ENCODE data around the gene NRIP1. TPM values are rescaled to one million over a fixed set of nuclear protein-coding genes. Genes with fewer than 3 reads are reported as not detected.

NRIP1 gene
- total and polyA plus RNA-seq, 2 of the 8 experiments (the other 6 are each of a cell fraction or from before 2014, with no cell fraction given): 1.5 to 9.3 TPM

- Histone ChIP-seq H3K36me3 (ENCODE audit: control insufficient read depth in 2 of 4, insufficient read depth in 4 of 4, low read length in 3 of 4) (no peaks in the 10 kb centered on the region), H3K23ac (ENCODE audit: insufficient read length) (no peak overlapping the region), H3K4me3 (ENCODE audit: extremely low read depth in 1 of 4, insufficient read depth in 2 of 4, low read depth in 3 of 4, low read length in 4 of 4) (no peak overlapping the region), H3K27ac (ENCODE audit: low read depth, low read length) (no peak overlapping the region), H3K14ac (ENCODE audit: insufficient read length) (no peak overlapping the region), H4K91ac (replicated peaks; ENCODE audit: insufficient read length, low read length) (no peak overlapping the region), H3K56ac (replicated peaks; ENCODE audit: insufficient read length, low read depth, low read length) (no peak overlapping the region), H3K4me1 (replicated peaks in 1 of 4; ENCODE audit: control insufficient read depth in 3 of 4, insufficient read depth in 4 of 4, low read length in 3 of 4) (no peaks in the 10 kb centered on the region), H3K79me1 (ENCODE audit: low read depth, low read length) (no peaks in the 10 kb centered on the region), H2AK5ac (ENCODE audit: low read depth, low read length) (no peak overlapping the region), H3K9me3 (ENCODE audit: insufficient read depth in 2 of 2, low read depth in 1 of 2, low read length in 1 of 2) (no peaks in the 10 kb centered on the region), H3K18ac (ENCODE audit: extremely low read depth, low read length) (no peak overlapping the region), H2BK120ac (replicated peaks; ENCODE audit: low read depth, low read length) (no peak overlapping the region), H3K27me3 (replicated peaks in 1 of 4; ENCODE audit: control insufficient read depth in 3 of 4, extremely low read depth in 1 of 4, insufficient read depth in 3 of 4, low read length in 3 of 4) (no peaks in the 10 kb centered on the region), H2BK12ac (ENCODE audit: low read depth, low read length) (no peak overlapping the region), H2BK15ac (ENCODE audit: low read length) (no peak overlapping the region), H4K5ac (ENCODE audit: insufficient read length, low read depth, low read length) (no peak overlapping the region), H3K4me2 (ENCODE audit: insufficient read depth in 1 of 2, low read depth in 2 of 2, low read length in 2 of 2) (no peak overlapping the region), H3K79me2 (ENCODE audit: control insufficient read depth in 1 of 2, insufficient read depth in 2 of 2, low read length in 2 of 2) (no peaks in the 10 kb centered on the region), H3K23me2 (ENCODE audit: low read depth, low read length) (no peaks in the 10 kb centered on the region), H3K4ac (replicated peaks; ENCODE audit: insufficient read length, low read depth, low read length) (no peak overlapping the region), H4K20me1 (replicated peaks in 1 of 2; ENCODE audit: control insufficient read depth in 1 of 2, insufficient read depth in 2 of 2, low read length in 2 of 2) (no peaks in the 10 kb centered on the region), H2AFZ (ENCODE audit: low read length) (no peak overlapping the region), H2BK20ac (ENCODE audit: low read length) (no peak overlapping the region), H4K8ac (ENCODE audit: extremely low read depth, insufficient read depth, low read length) (no peak overlapping the region), H3K9ac (replicated peaks in 1 of 4; ENCODE audit: extremely low read depth in 1 of 4, low read depth in 3 of 4, low read length in 3 of 4) (no peak overlapping the region), H2BK5ac (ENCODE audit: low read depth, low read length) (no peak overlapping the region)
- ChIA-PET POLR2A (ENCODE audit: partially characterized antibody) (no interaction called here), CTCF (ENCODE audit: partially characterized antibody) (no interaction called here)
- no peak for DNase-seq (ENCODE audit: low read depth in 1 of 2, low spot score in 2 of 2)
- WGBS, 2 experiments (ENCODE audit: extremely low coverage in 1 of 2, insufficient coverage in 1 of 2, insufficient read length in 1 of 2, insufficient replicate concordance in 2 of 2, low coverage in 1 of 2, low lambda C conversion rate in 2 of 2, missing lambda C conversion rate in 1 of 2): 91% methylated on average over 2 of the region's 2 CpGs; no CpG with 5 or more reads in 1 of the 2 experiments
- FAIRE-seq: no peak
- TF ChIP-seq BRCA1 (IDR thresholded peaks at IDR 0.05; ENCODE audit: low read depth, low read length) (no peak), MAX (IDR thresholded peaks at IDR 0.05) (no peak), TCF12 (IDR thresholded peaks at IDR 0.05; ENCODE audit: low read depth, low read length) (no peak), TBP (IDR thresholded peaks at IDR 0.05; ENCODE audit: low read depth, low read length) (no peak), POLR2A (IDR thresholded peaks at IDR 0.05; ENCODE audit: control extremely low read depth in 1 of 2, low read depth in 2 of 2, low read length in 2 of 2) (no peak), SP1 (IDR thresholded peaks at IDR 0.05; ENCODE audit: low read depth, low read length) (no peak), KDM4A (IDR thresholded peaks at IDR 0.05; ENCODE audit: low read depth, low read length, severe bottlenecking) (no peak), NANOG (IDR thresholded peaks at IDR 0.05; ENCODE audit: insufficient read depth, low read depth, low read length, poor library complexity, severe bottlenecking) (no peak), CBX5 (IDR thresholded peaks at IDR 0.05; ENCODE audit: low read depth, low read length) (no peak)
Measured at GRCh38 chr21:15080526-15080925, 15.7 kb upstream of the NRIP1 start.
